ES-I3 (cell line): ENCODE results near the gene TMTC4.

Source experiments
- H3K36me3 ChIP-seq: 2 replicates; pipeline ENCODE4 v1.6.1; 2013; ENCODE audit warnings: mild to moderate bottlenecking, low read length, control low read depth, moderate library complexity; ENCODE audit not compliant: insufficient read depth
- H3K4me1 ChIP-seq: 2 replicates; pipeline ENCODE4 v1.6.1; 2013; ENCODE audit warnings: mild to moderate bottlenecking, control low read depth, low read length; ENCODE audit not compliant: insufficient read depth
- H3K9ac ChIP-seq: 2 replicates; pipeline ENCODE4 v1.6.1; 2013; ENCODE audit warnings: low read depth, mild to moderate bottlenecking, low read length, moderate library complexity
- H3K9me3 ChIP-seq: 2 replicates; pipeline ENCODE4 v1.6.1; 2013; ENCODE audit warnings: mild to moderate bottlenecking, low read length, moderate library complexity; ENCODE audit not compliant: control insufficient read depth, insufficient read depth

TMTC4 gene

DNA sequence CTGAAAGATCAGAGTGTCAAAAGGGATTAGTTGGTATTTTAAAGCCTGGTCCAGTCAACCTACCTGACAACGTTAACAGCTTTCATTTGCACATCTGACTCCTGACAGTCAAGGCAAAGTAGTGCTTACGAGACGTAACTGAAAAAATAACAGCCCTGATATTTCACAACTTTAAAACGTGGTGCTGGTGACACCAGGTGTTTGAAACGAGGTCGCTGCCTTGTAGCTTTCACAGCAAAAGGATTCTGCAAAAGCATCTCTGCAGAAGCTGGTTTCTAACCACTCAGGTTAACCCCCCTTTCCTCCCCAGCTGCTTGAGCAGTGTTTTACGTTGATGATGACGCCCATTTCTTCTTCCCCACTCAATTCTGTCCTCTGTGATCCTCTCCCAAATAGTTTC lies 109.3 kb downstream of the TMTC4 start:
- Histone ChIP-seq H3K9ac (no peak overlapping the region), H3K4me1 (no peaks in the 10 kb centered on the region), H3K36me3 (no peaks in the 10 kb centered on the region), H3K9me3 (peaks cover 14% of the 10 kb centered on the region)

DNA sequence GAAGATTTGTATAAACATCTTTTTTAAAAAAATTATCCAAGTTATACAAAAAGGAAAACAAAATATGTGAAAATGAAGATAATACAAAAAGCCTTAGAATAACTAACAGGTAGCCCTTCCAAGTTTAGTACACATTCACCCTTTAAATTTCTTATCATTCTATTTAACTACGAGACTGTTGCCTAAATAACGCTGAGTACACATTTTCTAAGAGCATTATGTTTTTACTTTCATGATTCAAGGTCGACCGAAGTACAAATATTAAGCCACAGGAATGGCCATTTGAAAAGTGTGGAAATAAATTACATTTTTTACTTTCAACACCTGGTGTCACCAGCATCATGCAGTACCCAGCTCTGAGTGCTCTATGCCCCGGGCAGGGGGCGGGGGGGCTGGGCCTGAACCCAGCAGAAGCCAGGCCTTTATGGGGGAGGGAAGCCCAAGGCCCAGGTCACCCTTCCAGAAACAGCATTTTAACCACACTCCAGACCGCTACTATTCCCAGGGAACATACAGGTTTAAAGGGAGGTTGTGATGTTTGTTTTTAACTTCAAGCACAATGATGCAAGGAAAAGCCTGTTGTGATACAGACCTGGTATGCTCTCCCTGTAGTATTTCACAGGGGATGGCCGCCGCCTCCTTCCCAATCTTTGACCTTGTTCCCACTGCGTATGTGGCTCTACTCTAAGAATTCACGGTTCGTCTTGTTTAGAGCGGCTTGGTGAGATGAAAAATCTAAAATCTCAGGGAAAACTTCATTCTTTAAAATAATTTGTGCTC lies 110.0 kb downstream of the TMTC4 start:
- Histone ChIP-seq H3K4me1 (no peaks in the 10 kb centered on the region), H3K9ac (no peak overlapping the region), H3K36me3 (no peaks in the 10 kb centered on the region), H3K9me3 (peaks cover 14% of the 10 kb centered on the region)

- Histone ChIP-seq H3K9ac (no peak overlapping the region), H3K9me3 (peaks cover 14% of the 10 kb centered on the region), H3K4me1 (no peaks in the 10 kb centered on the region), H3K36me3 (no peaks in the 10 kb centered on the region)
Measured at GRCh38 chr13:100563779-100564178, 110.8 kb downstream of the TMTC4 start.

DNA sequence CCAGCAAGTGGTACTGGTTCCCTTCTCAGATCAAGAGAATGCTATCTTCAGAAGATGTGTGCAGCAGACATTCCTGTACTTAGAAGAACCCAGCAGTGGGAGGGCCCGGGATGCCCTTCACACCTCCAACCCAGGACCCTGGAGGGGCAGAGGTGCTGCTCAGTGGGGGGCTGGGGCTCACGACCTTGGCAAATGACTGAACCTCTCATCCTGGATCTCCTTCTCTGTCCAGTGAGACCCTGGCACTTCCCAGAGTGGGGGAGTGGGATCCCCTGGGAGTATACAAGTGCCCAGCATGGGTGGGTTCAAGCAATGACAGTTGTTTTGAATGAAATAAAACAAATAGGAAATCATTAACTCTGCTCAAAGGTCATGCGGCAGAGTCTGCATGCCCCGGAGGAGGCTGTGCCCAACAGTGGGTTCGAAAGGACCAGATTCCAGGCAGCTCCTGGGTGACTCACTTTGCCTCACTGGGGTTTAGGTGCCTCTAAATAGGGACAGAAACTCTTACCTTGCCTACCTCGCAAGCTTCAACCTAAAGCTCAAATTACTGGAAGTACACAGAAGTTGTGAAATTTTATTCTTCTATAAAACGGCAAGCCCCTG lies 112.9 kb downstream of the TMTC4 start:
- Histone ChIP-seq H3K4me1 (no peaks in the 10 kb centered on the region), H3K9me3 (peaks cover 4% of the 10 kb centered on the region)

GRCh38 chr13:100561158-100561499 lies 113.5 kb downstream of the TMTC4 start:
- H3K36me3 ChIP-seq = no peaks in the 10 kb centered on the region
- H3K9me3 ChIP-seq = peaks cover 2% of the 10 kb centered on the region; the same call in 1 of the 2 replicates
- H3K4me1 ChIP-seq = no peaks in the 10 kb centered on the region
- no peak overlapping the region for H3K9ac ChIP-seq

More for the DNA sequence above, 112.9 kb downstream of the TMTC4 start:
- Histone ChIP-seq H3K36me3 (no peaks in the 10 kb centered on the region), H3K9ac (no peak overlapping the region)

DNA sequence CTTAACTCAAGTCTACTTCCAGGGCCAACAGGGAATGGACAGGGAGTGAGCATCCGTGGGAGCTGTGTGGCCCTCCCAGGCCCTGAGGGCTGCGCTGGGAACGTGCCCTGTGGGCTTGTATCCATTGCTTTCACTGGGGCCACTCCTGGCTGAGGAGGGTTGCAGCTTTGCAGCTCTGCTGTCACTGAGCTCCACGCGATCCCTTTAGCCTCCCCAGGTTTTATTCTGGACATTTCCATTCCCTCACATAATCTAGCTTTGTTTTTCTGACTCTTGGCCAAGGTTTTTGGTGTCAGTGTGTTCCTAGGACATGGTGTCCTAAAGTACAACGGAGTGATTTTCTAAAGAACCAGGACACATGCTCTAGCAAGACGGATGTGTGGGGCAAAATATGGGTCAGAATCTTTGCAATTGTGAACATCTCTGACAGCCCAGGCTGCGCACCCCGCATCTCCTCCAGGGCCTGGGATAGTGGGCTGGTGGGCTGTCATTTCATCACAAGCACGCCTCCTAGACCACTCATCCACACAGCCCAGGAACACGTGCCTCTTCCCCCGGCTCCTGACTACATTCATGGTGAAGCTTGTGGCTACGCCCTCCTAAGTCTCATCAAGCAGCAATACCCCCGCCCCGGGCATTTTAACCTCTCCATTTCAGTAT lies 114.0 kb downstream of the TMTC4 start:
- H3K9me3 ChIP-seq = peaks cover 1% of the 10 kb centered on the region; the same call in 1 of the 2 replicates
- H3K9ac ChIP-seq = no peak overlapping the region
- H3K4me1 ChIP-seq = no peaks in the 10 kb centered on the region
- H3K36me3 ChIP-seq = no peaks in the 10 kb centered on the region

GRCh38 chr13:100559886-100560285 lies 114.7 kb downstream of the TMTC4 start:
- H3K9me3 ChIP-seq = no peaks in the 10 kb centered on the region
- H3K36me3 ChIP-seq = no peaks in the 10 kb centered on the region
- H3K9ac ChIP-seq = no peak overlapping the region
- no peaks in the 10 kb centered on the region for H3K4me1 ChIP-seq
